PC-3 (cell line): ENCODE results near the gene ZNF782. TPM values are rescaled to one million over a fixed set of nuclear protein-coding genes. Genes with fewer than 3 reads are reported as not detected.
A peak's percentile ranks its signal among the peaks of the same experiment; 100 is the strongest.

Experiments used
- ATAC-seq: fragments of 200-7000 bp; cut with Tn5 transposase; 2 replicates; pipeline ENCODE4 v1.9.1; 2020; ENCODE audit warnings: mild to moderate bottlenecking, moderate library complexity
- BruUV-seq: library from RNA; stranded (reverse); fragments of 400-500 nt; replicated peaks from 2 replicates; lab custom pipeline; 2021; lab: Mats Ljungman, UMichigan
- CTCF ChIA-PET: fragments of 300-600 bp; sonication (Branson Sonifier 250); formaldehyde crosslinking; loops from one replicate; lab custom pipeline; 2022; ENCODE audit warnings: antibody characterized with exemption; lab: Charles Lee
- POLR2A ChIA-PET: fragments of 300-600 bp; sonication (Branson Sonifier 250); formaldehyde crosslinking; loops from one replicate; lab custom pipeline; 2022; ENCODE audit warnings: antibody characterized with exemption; ENCODE audit not compliant: unreplicated experiment; lab: Charles Lee
- DNase-seq: peaks from one replicate; pipeline ENCODE4 v3.0.0-alpha.2; 2015
- H2AFZ ChIP-seq: fragments of 300-600 bp; sonication (generic); 2 replicates; pipeline ENCODE4 v1.6.0; 2016; ENCODE audit warnings: antibody characterized with exemption, low read length
- H3F3A ChIP-seq: fragments of 300-600 bp; sonication (generic); one replicate; pipeline ENCODE4 v1.6.0; 2017; ENCODE audit warnings: antibody characterized with exemption, low read length, control low read depth, mild to moderate bottlenecking; ENCODE audit not compliant: unreplicated experiment
- H3K27ac ChIP-seq: fragments of 300-600 bp; sonication (generic); 2 replicates; pipeline ENCODE4 v1.5.1; 2016; ENCODE audit warnings: mild to moderate bottlenecking, low read length
- H3K27me3 ChIP-seq: fragments of 300-600 bp; sonication (generic); 2 replicates; pipeline ENCODE4 v1.6.1; 2016; ENCODE audit warnings: low read length, mixed read lengths
- H3K36me3 ChIP-seq: fragments of 300-600 bp; sonication (generic); 2 replicates; pipeline ENCODE4 v1.6.1; 2016; ENCODE audit warnings: low read depth, mixed run types, low read length, mixed read lengths
- H3K4me1 ChIP-seq: fragments of 300-600 bp; sonication (generic); 2 replicates; pipeline ENCODE4 v1.5.1; 2016; ENCODE audit warnings: low read length; ENCODE audit not compliant: insufficient read depth
- H3K4me2 ChIP-seq: fragments of 300-600 bp; sonication (generic); 2 replicates; pipeline ENCODE4 v1.6.0; 2016; ENCODE audit warnings: low read length
- H3K4me3 ChIP-seq: fragments of 300-600 bp; sonication (generic); 2 replicates; pipeline ENCODE4 v1.5.1; 2016; ENCODE audit warnings: mild to moderate bottlenecking, low read length, mixed read lengths
- H3K79me2 ChIP-seq: fragments of 300-600 bp; sonication (generic); 2 replicates; pipeline ENCODE4 v1.6.1; 2017; ENCODE audit warnings: low read length, mixed read lengths
- H3K9ac ChIP-seq: fragments of 300-600 bp; sonication (generic); 2 replicates; pipeline ENCODE4 v1.6.0; 2016; ENCODE audit warnings: mild to moderate bottlenecking, low read length
- H3K9me2 ChIP-seq: fragments of 300-600 bp; sonication (generic); replicated peaks from 2 replicates; pipeline ENCODE4 v1.6.1; 2016; ENCODE audit warnings: mixed run types, low read length, mixed read lengths
- H3K9me3 ChIP-seq: fragments of 300-600 bp; sonication (generic); 2 replicates; pipeline ENCODE4 v1.6.1; 2016; ENCODE audit warnings: low read length, mixed read lengths
- H4K20me1 ChIP-seq: fragments of 300-600 bp; sonication (generic); 2 replicates; pipeline ENCODE4 v1.6.1; 2016; ENCODE audit warnings: low read length, mixed read lengths
- EZH2 ChIP-seq: fragments of 300-600 bp; sonication (generic); IDR thresholded peaks from one replicate; pipeline ENCODE4 v1.6.1; 2017; ENCODE audit warnings: antibody characterized with exemption, mild to moderate bottlenecking, low read length; ENCODE audit not compliant: unreplicated experiment
- EZH2phosphoT487 ChIP-seq: fragments of 300-600 bp; sonication (generic); IDR thresholded peaks from 2 replicates; pipeline ENCODE4 v1.6.1; 2018; ENCODE audit warnings: mild to moderate bottlenecking, antibody characterized with exemption, low read length, borderline replicate concordance
- intact Hi-C: fragments of 100-400 bp; cut with micrococcal nuclease; formaldehyde crosslinking; loops from 2 replicates; pipeline ENCODE4 v1.9.0; 2023
- total RNA-seq: library from RNA; depleted of rRNA; stranded (reverse); fragments of >200 nt; gene quantifications from 2 replicates; pipeline ENCODE4 v1.2.3, GENCODE V29; 2014
- TF ChIP-seq, protein P1 (sequence below): fragments of 300-600 bp; sonication (generic); conservative IDR thresholded peaks from 2 replicates; pipeline ENCODE4 v1.5.1; 2017; ENCODE audit warnings: antibody characterized with exemption, low read depth, mild to moderate bottlenecking, low read length

Gene ZNF782
- total RNA-seq, 1 experiment from 2014 or later: 5.0 TPM

DNA sequence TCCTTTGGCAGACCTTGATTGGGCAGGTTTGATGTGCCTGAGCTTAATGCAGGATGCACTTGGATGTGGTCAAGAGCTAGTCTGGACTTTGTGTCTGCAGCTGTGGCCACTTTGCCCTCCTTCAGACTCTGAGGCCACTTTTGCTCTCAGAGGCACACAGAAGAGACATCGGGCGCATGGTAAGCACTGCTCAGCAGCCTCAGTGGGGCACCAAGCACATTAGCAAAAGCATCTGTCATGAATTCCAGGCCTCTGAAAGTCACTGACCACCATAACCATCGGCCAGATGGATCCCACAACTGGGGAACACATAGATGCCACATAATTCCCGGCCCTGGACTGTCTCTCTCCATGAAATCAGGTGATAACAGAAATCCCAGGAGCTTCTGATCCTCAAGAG is 34.3 kb upstream of the ZNF782 start:
- DNase-seq (no peak), ATAC-seq (no peak)
- H3K27me3 ChIP-seq: no peaks in the 10 kb centered on the region
- no peak overlapping the region for H3K4me2 ChIP-seq
- H2AFZ ChIP-seq: no peak overlapping the region
- H3K4me1 ChIP-seq: peaks cover 15% of the 10 kb centered on the region
- TF ChIP-seq EZH2 (no peak), EZH2phosphoT487 (no peak)
- TF ChIP-seq, protein P1, sequence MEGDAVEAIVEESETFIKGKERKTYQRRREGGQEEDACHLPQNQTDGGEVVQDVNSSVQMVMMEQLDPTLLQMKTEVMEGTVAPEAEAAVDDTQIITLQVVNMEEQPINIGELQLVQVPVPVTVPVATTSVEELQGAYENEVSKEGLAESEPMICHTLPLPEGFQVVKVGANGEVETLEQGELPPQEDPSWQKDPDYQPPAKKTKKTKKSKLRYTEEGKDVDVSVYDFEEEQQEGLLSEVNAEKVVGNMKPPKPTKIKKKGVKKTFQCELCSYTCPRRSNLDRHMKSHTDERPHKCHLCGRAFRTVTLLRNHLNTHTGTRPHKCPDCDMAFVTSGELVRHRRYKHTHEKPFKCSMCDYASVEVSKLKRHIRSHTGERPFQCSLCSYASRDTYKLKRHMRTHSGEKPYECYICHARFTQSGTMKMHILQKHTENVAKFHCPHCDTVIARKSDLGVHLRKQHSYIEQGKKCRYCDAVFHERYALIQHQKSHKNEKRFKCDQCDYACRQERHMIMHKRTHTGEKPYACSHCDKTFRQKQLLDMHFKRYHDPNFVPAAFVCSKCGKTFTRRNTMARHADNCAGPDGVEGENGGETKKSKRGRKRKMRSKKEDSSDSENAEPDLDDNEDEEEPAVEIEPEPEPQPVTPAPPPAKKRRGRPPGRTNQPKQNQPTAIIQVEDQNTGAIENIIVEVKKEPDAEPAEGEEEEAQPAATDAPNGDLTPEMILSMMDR: no peak
- BruUV-seq: no TSS peak
- no peak overlapping the region for H3K4me3 ChIP-seq
- ChIA-PET CTCF (no interaction called here), POLR2A (no interaction called here)
- no peaks in the 10 kb centered on the region for H3K79me2 ChIP-seq
- intact Hi-C loops: no loop called here
- H3F3A ChIP-seq: no peaks in the 10 kb centered on the region
- H3K36me3 ChIP-seq: no peaks in the 10 kb centered on the region
- H4K20me1 ChIP-seq: no peaks in the 10 kb centered on the region
- no peaks in the 10 kb centered on the region for H3K9me2 ChIP-seq
- no peak overlapping the region for H3K27ac ChIP-seq
- no peaks in the 10 kb centered on the region for H3K9me3 ChIP-seq
- no peak overlapping the region for H3K9ac ChIP-seq

GRCh38 chr9:96885424-96885823 is 31.1 kb upstream of the ZNF782 start:
- intact Hi-C loops: no loop called here
- no peak overlapping the region for H2AFZ ChIP-seq
- no peaks in the 10 kb centered on the region for H3K36me3 ChIP-seq
- H3K27ac ChIP-seq: no peak overlapping the region
- POLR2A ChIA-PET: no interaction called here
- H3K9me2 ChIP-seq: no peaks in the 10 kb centered on the region
- H3K4me2 ChIP-seq: no peak overlapping the region
- no TSS peak for BruUV-seq
- H3K4me3 ChIP-seq: no peak overlapping the region
- CTCF ChIA-PET: no interaction called here
- TF ChIP-seq EZH2phosphoT487: no peak
- no peak for TF ChIP-seq EZH2
- TF ChIP-seq, protein P1: no peak
- ATAC-seq (no peak), DNase-seq (no peak)
- H3K27me3 ChIP-seq: no peaks in the 10 kb centered on the region
- peaks cover 17% of the 10 kb centered on the region for H3K4me1 ChIP-seq
- H4K20me1 ChIP-seq: no peaks in the 10 kb centered on the region
- no peaks in the 10 kb centered on the region for H3F3A ChIP-seq
- no peak overlapping the region for H3K9ac ChIP-seq
- H3K79me2 ChIP-seq: no peaks in the 10 kb centered on the region
- H3K9me3 ChIP-seq: no peaks in the 10 kb centered on the region

GRCh38 chr9:96884443-96884842 is 30.1 kb upstream of the ZNF782 start:
- Histone ChIP-seq H3K27ac (peak overlapping the region; percentile 57), H3F3A (no peaks in the 10 kb centered on the region), H3K4me3 (no peak overlapping the region), H3K9me3 (no peaks in the 10 kb centered on the region), H3K9ac (no peak overlapping the region), H3K9me2 (no peaks in the 10 kb centered on the region), H3K4me2 (peak overlapping the region; percentile 58), H3K36me3 (no peaks in the 10 kb centered on the region), H3K27me3 (no peaks in the 10 kb centered on the region), H3K79me2 (no peaks in the 10 kb centered on the region), H3K4me1 (peaks cover 17% of the 10 kb centered on the region), H2AFZ (no peak overlapping the region), H4K20me1 (no peaks in the 10 kb centered on the region)
- TF ChIP-seq, protein P1: no peak
- TF ChIP-seq EZH2 (no peak), EZH2phosphoT487 (no peak)
- intact Hi-C loops: no loop called here
- BruUV-seq: no TSS peak
- POLR2A ChIA-PET: no interaction called here
- CTCF ChIA-PET: interaction anchor here (0.6 kb wide), 1 partner anchor 353 kb away, joined by 3 read pairs; no protein-coding TSS in a partner anchor
- DNase-seq (peak; percentile 94), ATAC-seq (peak; percentile 99)
